OCI-LY3 (cell line): Measurements from ENCODE around the gene DUSP2.

Experiments
- H2AFZ ChIP-seq: fragments of 200-600, 300-600 bp; shearing (Covaris generic); 2 replicates; pipeline ENCODE4 v1.6.0; 2014; ENCODE audit warnings: antibody characterized with exemption, low read depth, low read length
- H3K27ac ChIP-seq: fragments of 200-600, 300-600 bp; sonication (generic); 2 replicates; pipeline ENCODE4 v1.5.1; 2014; ENCODE audit warnings: mild to moderate bottlenecking, low read length, moderate library complexity, mixed read lengths
- H3K27me3 ChIP-seq: fragments of 200-600, 300-600 bp; sonication (generic); 2 replicates; pipeline ENCODE4 v1.6.1; 2014; ENCODE audit warnings: low read depth, low read length, mixed read lengths
- H3K36me3 ChIP-seq: fragments of 200-600, 300-600 bp; sonication (generic); replicated peaks from 2 replicates; pipeline ENCODE3; 2014; ENCODE audit warnings: low read depth, low read length, mixed read lengths
- H3K4me1 ChIP-seq: fragments of 300-600, 200-600 bp; sonication (generic); 2 replicates; pipeline ENCODE4 v1.6.1; 2014; ENCODE audit warnings: low read length, mixed read lengths
- H3K4me2 ChIP-seq: fragments of 200-600, 300-600 bp; sonication (generic); 2 replicates; pipeline ENCODE4 v1.6.1; 2014; ENCODE audit warnings: low read length, mixed read lengths
- H3K4me3 ChIP-seq: fragments of 300-600, 200-600 bp; sonication (generic); 2 replicates; pipeline ENCODE4 v1.5.1; 2014; ENCODE audit warnings: antibody characterized with exemption, mild to moderate bottlenecking, low read length, moderate library complexity
- H3K79me2 ChIP-seq: fragments of 300-600, 200-600 bp; shearing (Covaris generic); 2 replicates; pipeline ENCODE4 v1.6.1; 2014; ENCODE audit warnings: mild to moderate bottlenecking, low read length, mixed read lengths
- H3K9ac ChIP-seq: fragments of 300-600, 200-600 bp; shearing (Covaris generic); 2 replicates; pipeline ENCODE4 v1.6.0; 2014; ENCODE audit warnings: mild to moderate bottlenecking, low read length, moderate library complexity
- H3K9me3 ChIP-seq: fragments of 200-600, 300-600 bp; shearing (Covaris generic); 2 replicates; pipeline ENCODE4 v1.6.1; 2014; ENCODE audit warnings: low read length, mixed read lengths; ENCODE audit not compliant: insufficient read depth
- H4K20me1 ChIP-seq: fragments of 200-600, 300-600 bp; sonication (generic); 2 replicates; pipeline ENCODE4 v1.6.1; 2016; ENCODE audit warnings: low read length, mixed read lengths; ENCODE audit not compliant: insufficient read depth
- CTCF ChIP-seq: fragments of 200-600, 300-600 bp; sonication (generic); IDR thresholded peaks from 2 replicates; pipeline ENCODE4 v1.5.1; 2014; ENCODE audit warnings: antibody characterized with exemption, low read length, low read depth
- EZH2phosphoT487 ChIP-seq: fragments of 200-600 bp; shearing (Covaris generic); IDR thresholded peaks from 2 replicates; pipeline ENCODE4 v1.6.1; 2018; ENCODE audit warnings: antibody characterized with exemption, mixed run types, low read depth

DUSP2 gene

GRCh38 chr2:96103187-96103601 lies 42.0 kb downstream of the DUSP2 start:
- no peak for TF ChIP-seq CTCF
- no peak for TF ChIP-seq EZH2phosphoT487
- no peak overlapping the region for H3K4me3 ChIP-seq

DNA sequence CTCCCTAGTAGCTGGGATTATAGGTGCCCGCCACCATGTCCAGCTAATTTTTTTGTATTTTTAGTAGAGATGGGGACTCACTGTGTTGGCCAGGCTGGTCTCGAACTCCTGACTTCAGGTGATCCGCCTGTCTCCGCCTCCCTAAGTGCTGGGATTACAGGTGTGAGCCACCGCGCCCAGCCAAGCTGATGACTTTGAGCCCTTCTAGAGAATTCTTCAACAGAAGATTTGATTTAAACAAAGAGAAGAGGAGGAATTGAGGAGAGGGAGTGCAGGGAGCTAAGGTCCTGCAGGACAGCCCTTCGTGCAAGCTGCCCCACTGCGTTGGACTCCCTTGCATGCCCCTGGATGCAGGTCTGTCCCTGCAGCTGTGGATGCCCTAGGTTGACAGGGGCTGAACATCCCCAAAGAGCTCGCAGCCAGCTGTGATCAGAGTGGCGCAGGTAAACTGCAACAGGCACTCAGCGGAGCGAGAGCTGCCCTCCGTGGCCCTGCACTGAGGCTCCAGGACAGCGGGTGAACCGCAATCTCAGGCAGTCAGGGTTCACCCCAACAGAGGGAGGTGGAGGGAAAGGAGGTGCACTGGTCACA lies 42.5 kb downstream of the DUSP2 start:
- Histone ChIP-seq H3K9ac (no peak overlapping the region), H3K4me1 (no peaks in the 10 kb centered on the region)
- TF ChIP-seq EZH2phosphoT487 (no peak), CTCF (no peak)

More at GRCh38 chr2:96103187-96103601, 42.0 kb downstream of the DUSP2 start:
- H4K20me1 ChIP-seq: no peaks in the 10 kb centered on the region
- no peaks in the 10 kb centered on the region for H3K79me2 ChIP-seq
- no peak overlapping the region for H2AFZ ChIP-seq
- H3K27me3 ChIP-seq: no peaks in the 10 kb centered on the region; the same call in 1 of the 2 replicates
- no peaks in the 10 kb centered on the region for H3K4me1 ChIP-seq
- no peaks in the 10 kb centered on the region for H3K36me3 ChIP-seq
- no peaks in the 10 kb centered on the region for H3K9me3 ChIP-seq
- H3K4me2 ChIP-seq: no peak overlapping the region
- no peak overlapping the region for H3K27ac ChIP-seq
- H3K9ac ChIP-seq: no peak overlapping the region

DNA sequence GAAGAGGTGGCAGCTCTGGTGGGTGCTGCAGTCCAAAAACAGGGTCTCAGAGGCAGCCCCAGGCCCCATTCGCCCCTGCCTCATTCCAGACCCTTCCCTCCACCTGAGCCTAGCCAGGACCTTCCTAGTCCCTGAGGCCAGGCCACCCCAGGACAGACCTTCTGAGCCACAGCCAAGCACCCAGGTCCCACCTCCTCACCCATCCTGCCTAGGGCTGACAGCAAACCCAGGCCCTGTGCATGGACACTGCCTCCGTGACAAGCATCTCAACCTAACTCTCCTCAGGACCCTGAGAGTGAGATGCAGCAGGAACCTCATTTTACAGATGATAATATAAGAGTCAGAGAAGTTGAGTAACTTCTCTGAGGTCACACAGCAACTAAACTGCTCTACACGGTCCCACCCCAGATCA lies 44.3 kb downstream of the DUSP2 start:
- Histone ChIP-seq H3K36me3 (no peaks in the 10 kb centered on the region), H2AFZ (no peak overlapping the region), H3K9me3 (no peaks in the 10 kb centered on the region), H3K79me2 (no peaks in the 10 kb centered on the region), H3K4me3 (no peak overlapping the region), H4K20me1 (no peaks in the 10 kb centered on the region), H3K9ac (no peak overlapping the region), H3K4me1 (no peaks in the 10 kb centered on the region), H3K27ac (no peak overlapping the region), H3K4me2 (no peak overlapping the region), H3K27me3 (no peaks in the 10 kb centered on the region)
- no peak for TF ChIP-seq EZH2phosphoT487
- no peak for TF ChIP-seq CTCF

More for the DNA sequence above, 42.5 kb downstream of the DUSP2 start:
- Histone ChIP-seq H3K4me2 (no peak overlapping the region), H3K4me3 (no peak overlapping the region), H2AFZ (no peak overlapping the region), H3K27me3 (no peaks in the 10 kb centered on the region), H3K36me3 (no peaks in the 10 kb centered on the region), H3K27ac (no peak overlapping the region), H3K9me3 (no peaks in the 10 kb centered on the region), H3K79me2 (no peaks in the 10 kb centered on the region), H4K20me1 (no peaks in the 10 kb centered on the region)

DNA sequence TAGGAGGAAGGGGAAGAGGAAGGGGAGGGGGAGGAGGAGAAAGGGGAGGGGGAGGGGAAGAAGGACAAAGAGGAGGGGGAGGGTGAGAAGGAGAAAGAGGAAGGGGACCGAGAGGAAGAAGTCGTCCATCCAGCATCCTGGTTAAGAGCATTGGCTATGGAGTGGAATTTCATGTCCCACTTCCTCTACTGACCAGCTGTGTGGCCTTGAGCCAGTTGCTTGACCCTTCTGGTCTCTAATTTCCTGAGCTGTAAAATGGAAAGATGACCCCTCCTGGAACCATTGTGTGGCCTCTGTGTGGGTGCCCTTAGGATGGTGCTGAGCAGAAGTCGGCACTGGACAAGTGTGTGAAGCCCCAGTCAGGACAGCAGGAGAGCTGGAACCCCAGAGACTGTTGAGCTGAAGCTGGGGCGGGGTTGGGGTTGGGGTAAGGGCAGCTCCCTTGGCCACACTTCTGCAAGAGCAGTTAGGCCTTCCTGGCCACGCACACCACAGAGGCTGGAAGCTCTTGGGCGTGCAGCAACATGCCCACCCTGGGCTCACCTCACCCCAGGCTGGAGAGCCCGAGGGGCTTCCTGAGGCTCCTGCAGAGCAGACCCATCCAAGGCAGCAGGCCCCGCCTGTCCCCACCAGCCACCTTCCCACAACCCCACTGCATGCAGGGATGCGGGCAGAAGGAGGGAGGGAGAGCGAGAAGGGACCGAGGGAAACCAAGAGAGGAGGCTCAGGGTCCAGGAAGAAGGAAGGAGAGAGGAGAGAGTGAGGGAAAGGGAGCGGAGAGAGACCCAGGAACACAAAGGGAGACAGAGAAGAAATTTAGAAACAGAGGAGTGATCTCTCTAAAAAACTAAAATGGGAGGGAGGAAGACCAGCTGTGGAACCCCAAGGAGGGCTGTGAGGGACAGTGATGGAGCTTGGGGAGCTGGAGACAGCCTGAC lies 45.1 kb downstream of the DUSP2 start:
- H3K27me3 ChIP-seq: no peaks in the 10 kb centered on the region
- H3K36me3 ChIP-seq: no peaks in the 10 kb centered on the region
- H3K27ac ChIP-seq: no peak overlapping the region
- no peaks in the 10 kb centered on the region for H3K79me2 ChIP-seq
- H3K4me3 ChIP-seq: no peak overlapping the region
- H2AFZ ChIP-seq: no peak overlapping the region
- H3K9ac ChIP-seq: no peak overlapping the region
- H4K20me1 ChIP-seq: no peaks in the 10 kb centered on the region
- H3K4me1 ChIP-seq: no peaks in the 10 kb centered on the region
- no peak for TF ChIP-seq EZH2phosphoT487
- TF ChIP-seq CTCF: no peak
- H3K4me2 ChIP-seq: no peak overlapping the region
- H3K9me3 ChIP-seq: no peaks in the 10 kb centered on the region
